Measurements from ENCODE around the gene MED27. TPM values are rescaled to one million over a fixed set of nuclear protein-coding genes. Genes with fewer than 3 reads are reported as not detected.

MED27 gene
- total and polyA plus RNA-seq, 2 of the 13 experiments (the other 11 are each of a cell fraction or from before 2014, with no cell fraction given): 16.9 to 19.0 TPM

DNA sequence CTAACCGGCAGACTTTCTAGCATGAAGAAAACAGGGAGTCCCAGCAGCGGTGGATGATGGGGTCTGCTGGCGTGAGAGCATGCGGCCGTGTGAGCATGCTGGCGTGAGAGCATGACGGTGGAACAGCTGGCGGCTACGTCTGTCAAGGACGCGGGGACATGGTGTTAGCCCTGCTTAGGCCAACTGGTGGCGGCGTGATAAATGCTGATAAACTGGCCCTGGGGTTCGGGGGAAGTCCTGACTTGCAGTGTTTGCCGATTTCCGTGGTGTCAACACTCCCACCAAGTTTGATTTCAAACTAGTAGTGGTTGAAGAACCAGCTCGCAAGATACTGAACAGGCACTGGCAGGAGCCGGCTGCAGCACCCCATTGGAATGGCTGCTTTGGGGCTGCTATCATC lies 217.4 kb downstream of the MED27 start (continued):
- TF ChIP-seq ZNF253 (CRISPR knock-in tag; IDR thresholded peaks at IDR 0.05; ENCODE audit: borderline replicate concordance) (no peak), NFIC (IDR thresholded peaks at IDR 0.05; ENCODE audit: low read length) (no peak), NFKB2 (CRISPR knock-in tag; IDR thresholded peaks at IDR 0.05; ENCODE audit: borderline replicate concordance) (no peak)

DNA sequence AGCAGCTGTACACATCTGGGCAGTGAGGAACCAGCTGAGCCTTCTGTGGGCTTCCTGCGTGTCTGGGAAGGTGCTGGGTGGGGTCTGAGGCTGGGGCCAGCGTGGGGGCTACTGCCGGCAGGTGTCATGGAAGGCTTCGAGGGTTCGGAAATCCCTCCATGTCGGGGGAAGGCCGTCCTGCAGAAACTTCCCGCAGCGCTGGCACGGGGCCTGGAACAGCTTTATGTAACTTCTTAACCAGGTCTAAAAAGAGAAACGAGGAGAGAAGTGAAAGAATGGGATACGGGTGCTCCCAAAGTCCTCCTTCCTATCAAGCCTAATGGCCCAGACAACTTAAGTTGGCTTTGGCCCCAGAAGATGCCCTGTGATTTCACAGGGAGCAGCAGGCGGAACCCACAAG lies 219.2 kb downstream of the MED27 start:
- BruUV-seq (replicated peaks): no TSS peak
- WGBS (ENCODE audit: low lambda C conversion rate): 96% methylated on average over 13 of the region's 13 CpGs

More for the DNA sequence above, 219.2 kb downstream of the MED27 start:
- H3K9me3 ChIP-seq (ENCODE audit: low read length): no peaks in the 10 kb centered on the region
- H3K36me3 ChIP-seq (replicated peaks in 1 of 2; ENCODE audit: control insufficient read depth in 1 of 2, insufficient read depth in 2 of 2, low read length in 2 of 2): peaks cover 1 to 11% of the 10 kb centered on the region in 2 experiments; a peak in 2 of 5 replicates
- H3K27me3 ChIP-seq (ENCODE audit: control insufficient read depth in 1 of 2, insufficient read depth in 2 of 2, low read length in 2 of 2): no peaks in the 10 kb centered on the region
- no peaks in the 10 kb centered on the region for H4K20me1 ChIP-seq (ENCODE audit: insufficient read depth, low read length)
- no peak overlapping the region for H2AFZ ChIP-seq (ENCODE audit: low read length)
- H3K4me2 ChIP-seq (ENCODE audit: low read depth, low read length): no peak overlapping the region
- H3K27ac ChIP-seq (ENCODE audit: extremely low read length, insufficient read depth, low read length): no peak overlapping the region
- TF ChIP-seq MIXL1 (CRISPR knock-in tag; IDR thresholded peaks at IDR 0.05) (no peak), NFKBIZ (CRISPR knock-in tag; IDR thresholded peaks at IDR 0.05) (no peak), ZNF350 (CRISPR knock-in tag; IDR thresholded peaks at IDR 0.05; ENCODE audit: borderline replicate concordance, low read depth) (no peak), ZNF7 (CRISPR knock-in tag; IDR thresholded peaks at IDR 0.05) (no peak), RERE (CRISPR knock-in tag; IDR thresholded peaks at IDR 0.05; ENCODE audit: low read depth) (no peak), MLLT10 (CRISPR knock-in tag; IDR thresholded peaks at IDR 0.05) (no peak), KLF6 (CRISPR knock-in tag; IDR thresholded peaks at IDR 0.05) (no peak), ZNF530 (CRISPR knock-in tag; IDR thresholded peaks at IDR 0.05; ENCODE audit: low read depth) (no peak), POLR2A (IDR thresholded peaks at IDR 0.05; ENCODE audit: insufficient read depth in 1 of 2, low read depth in 2 of 2, low read length in 2 of 2) (no peak), KMT2B (CRISPR knock-in tag; IDR thresholded peaks at IDR 0.05) (no peak), RBFOX2 (IDR thresholded peaks at IDR 0.05; ENCODE audit: low read depth, low read length) (no peak)
- TF ChIP-seq, protein P1, sequence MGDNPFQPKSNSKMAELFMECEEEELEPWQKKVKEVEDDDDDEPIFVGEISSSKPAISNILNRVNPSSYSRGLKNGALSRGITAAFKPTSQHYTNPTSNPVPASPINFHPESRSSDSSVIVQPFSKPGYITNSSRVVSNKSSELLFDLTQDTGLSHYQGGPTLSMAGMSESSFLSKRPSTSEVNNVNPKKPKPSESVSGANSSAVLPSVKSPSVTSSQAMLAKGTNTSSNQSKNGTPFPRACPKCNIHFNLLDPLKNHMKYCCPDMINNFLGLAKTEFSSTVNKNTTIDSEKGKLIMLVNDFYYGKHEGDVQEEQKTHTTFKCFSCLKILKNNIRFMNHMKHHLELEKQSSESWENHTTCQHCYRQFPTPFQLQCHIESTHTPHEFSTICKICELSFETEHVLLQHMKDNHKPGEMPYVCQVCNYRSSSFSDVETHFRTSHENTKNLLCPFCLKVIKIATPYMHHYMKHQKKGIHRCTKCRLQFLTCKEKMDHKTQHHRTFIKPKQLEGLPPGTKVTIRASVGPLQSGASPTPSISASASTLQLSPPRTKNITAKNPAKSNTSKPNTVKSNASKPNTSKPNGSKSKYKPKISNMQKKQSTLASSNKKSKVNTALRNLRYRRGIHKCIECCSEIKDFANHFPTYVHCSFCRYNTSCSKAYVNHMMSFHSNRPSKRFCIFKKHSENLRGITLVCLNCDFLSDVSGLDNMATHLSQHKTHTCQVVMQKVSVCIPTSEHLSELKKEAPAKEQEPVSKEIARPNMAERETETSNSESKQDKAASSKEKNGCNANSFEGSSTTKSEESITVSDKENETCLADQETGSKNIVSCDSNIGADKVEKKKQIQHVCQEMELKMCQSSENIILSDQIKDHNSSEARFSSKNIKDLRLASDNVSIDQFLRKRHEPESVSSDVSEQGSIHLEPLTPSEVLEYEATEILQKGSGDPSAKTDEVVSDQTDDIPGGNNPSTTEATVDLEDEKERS (CRISPR knock-in tag; IDR thresholded peaks at IDR 0.05): no peak
- DNase-seq (ENCODE audit: low spot score): no peak
- ChIA-PET CTCF (ENCODE audit: low intra/inter-chr PET ratio, low total read pairs) (no interaction called here), POLR2A (no interaction called here)
- H3K79me2 ChIP-seq (ENCODE audit: insufficient read depth, low read length): no peaks in the 10 kb centered on the region
- FAIRE-seq: no peak
- in situ Hi-C loops (cut with HindIII; ENCODE audit: extremely low pct_ligation_motif_present, low pct_unique_long_range_greater_than_20kb): no loop called here
- H3K4me3 ChIP-seq (replicated peaks in 1 of 3; ENCODE audit: insufficient read depth in 1 of 3, low read depth in 2 of 3, low read length in 3 of 3): no peak overlapping the region
- no peaks in the 10 kb centered on the region for H3K4me1 ChIP-seq (ENCODE audit: insufficient read depth, low read length)
- H3K9ac ChIP-seq (ENCODE audit: insufficient read depth, low read depth, low read length): no peak overlapping the region
- ATAC-seq: no peak
- intact Hi-C loops (cut with micrococcal nuclease; ENCODE audit: unreplicated experiment): no loop called here
